Measurements from ENCODE around the gene NAGS.
"Not testable (repeated sequence)": the region's sequence is repeated elsewhere in the genome, so short reads cannot be mapped to it uniquely, and the experiment has no call there.

The NAGS gene

GRCh38 chr17:44014437-44015172 lies 10.2 kb downstream of the NAGS start, which contains the start of gene TMEM101:
TMEM101 (minus strand) TSS chr17:44014963; CDS start chr17:44014952, 11 bp downstream.
- H3K27me3 ChIP-seq (replicated peaks): no peaks in the 10 kb centered on the region
- no peak for TF ChIP-seq CTCF (IDR thresholded peaks at IDR 0.05; ENCODE audit: low read depth, low read length, missing control alignments)
- no peaks in the 10 kb centered on the region for H3K36me3 ChIP-seq (replicated peaks)
- DNase-seq: peak; percentile 89
- H3K27ac ChIP-seq: peak within 1 kb of the TSS; percentile 49
- H3K4me3 ChIP-seq (ENCODE audit: low read depth, low read length): peak within 1 kb of the TSS; percentile 90
- in situ Hi-C loops (cut with HindIII; ENCODE audit: low pct_ligation_motif_present, low sequenced_read_pairs): no loop called here

- H3K4me3 ChIP-seq (ENCODE audit: low read depth, low read length); H3K36me3 ChIP-seq (replicated peaks); H3K27ac ChIP-seq; DNase-seq; H3K27me3 ChIP-seq (replicated peaks); in situ Hi-C loops (cut with HindIII; ENCODE audit: low pct_ligation_motif_present, low sequenced_read_pairs): not testable (repeated sequence)
These were observed 16.8 kb downstream of the NAGS start for GRCh38 chr17:44021227-44021626.

GRCh38 chr17:44022246-44022645 lies 17.8 kb downstream of the NAGS start:
- TF ChIP-seq CTCF (IDR thresholded peaks at IDR 0.05; ENCODE audit: low read depth, low read length, missing control alignments): no peak

GRCh38 chr17:44023545-44024270 lies 19.3 kb downstream of the NAGS start:
- no peak overlapping the region for H3K27ac ChIP-seq
- no peaks in the 10 kb centered on the region for H3K27me3 ChIP-seq (replicated peaks)
- no peak overlapping the region for H3K4me3 ChIP-seq (ENCODE audit: low read depth, low read length)
- peaks cover 8% of the 10 kb centered on the region for H3K36me3 ChIP-seq (replicated peaks)
- DNase-seq: no peak
- in situ Hi-C loops (cut with HindIII; ENCODE audit: low pct_ligation_motif_present, low sequenced_read_pairs): no loop called here
- TF ChIP-seq CTCF (IDR thresholded peaks at IDR 0.05; ENCODE audit: low read depth, low read length, missing control alignments): no peak

More at GRCh38 chr17:44022246-44022645, 17.8 kb downstream of the NAGS start:
- DNase-seq: no peak
- in situ Hi-C loops (cut with HindIII; ENCODE audit: low pct_ligation_motif_present, low sequenced_read_pairs): no loop called here
- H3K27ac ChIP-seq: no peak overlapping the region
- H3K36me3 ChIP-seq (replicated peaks): peaks cover 5% of the 10 kb centered on the region
- H3K4me3 ChIP-seq (ENCODE audit: low read depth, low read length): no peak overlapping the region
- H3K27me3 ChIP-seq (replicated peaks): no peaks in the 10 kb centered on the region

- in situ Hi-C loops (cut with HindIII; ENCODE audit: low pct_ligation_motif_present, low sequenced_read_pairs): no loop called here
- no peak for TF ChIP-seq CTCF (IDR thresholded peaks at IDR 0.05; ENCODE audit: low read depth, low read length, missing control alignments)
- no peak for DNase-seq
- H3K4me3 ChIP-seq (ENCODE audit: low read depth, low read length): no peak overlapping the region
- H3K27me3 ChIP-seq (replicated peaks): no peaks in the 10 kb centered on the region
- H3K36me3 ChIP-seq (replicated peaks): peaks cover 10% of the 10 kb centered on the region
- no peak overlapping the region for H3K27ac ChIP-seq
These were observed 19.8 kb downstream of the NAGS start for GRCh38 chr17:44024271-44024663.

- Histone ChIP-seq H3K36me3 (replicated peaks) (peaks cover 10% of the 10 kb centered on the region), H3K4me3 (ENCODE audit: low read depth, low read length) (no peak overlapping the region), H3K27ac (no peak overlapping the region), H3K27me3 (replicated peaks) (no peaks in the 10 kb centered on the region)
- TF ChIP-seq CTCF (IDR thresholded peaks at IDR 0.05; ENCODE audit: low read depth, low read length, missing control alignments): no peak
- no peak for DNase-seq
- in situ Hi-C loops (cut with HindIII; ENCODE audit: low pct_ligation_motif_present, low sequenced_read_pairs): no loop called here
These were observed 20.4 kb downstream of the NAGS start for GRCh38 chr17:44024853-44025252.

All from brain microvascular endothelial cell (primary cell).